GM12873 (cell line): Measurements from ENCODE around the gene LIMK1.

ENCODE experiments used
- CTCF ChIP-seq: IDR thresholded peaks from 2 replicates; pipeline ENCODE4 v1.5.1; 2012; ENCODE audit warnings: low read depth, mild to moderate bottlenecking, moderate library complexity, low read length, control low read depth; ENCODE audit not compliant: insufficient read depth; ENCODE audit errors: missing control alignments

Gene LIMK1

GRCh38 chr7:74074770-74075169 is 8.8 kb upstream of the LIMK1 start:
- no peak for TF ChIP-seq CTCF

GRCh38 chr7:74078461-74078860 is 5.1 kb upstream of the LIMK1 start:
- TF ChIP-seq CTCF, result no peak

GRCh38 chr7:74082770-74083116 is 861 bp upstream of the LIMK1 start:
- no peak for TF ChIP-seq CTCF

GRCh38 chr7:74083928-74084721 is 521 bp downstream of the LIMK1 start:
- no peak for TF ChIP-seq CTCF

GRCh38 chr7:74084722-74085578 is 1.3 kb downstream of the LIMK1 start:
- no peak for TF ChIP-seq CTCF

- TF ChIP-seq CTCF, result no peak
Measured at GRCh38 chr7:74087791-74088453, 4.3 kb downstream of the LIMK1 start.

GRCh38 chr7:74092321-74092963 is 8.8 kb downstream of the LIMK1 start:
- no peak for TF ChIP-seq CTCF
